GM11168 (cell line): ENCODE measurements around the gene MOB3B.

Experiments
- in situ Hi-C: fragments of 300-500 bp; cut with MboI; formaldehyde crosslinking; loops from one replicate; pipeline ENCODE4 v1.12.0; 2022; ENCODE audit warnings: low sequenced_read_pairs; ENCODE audit not compliant: unreplicated experiment

MOB3B gene

DNA sequence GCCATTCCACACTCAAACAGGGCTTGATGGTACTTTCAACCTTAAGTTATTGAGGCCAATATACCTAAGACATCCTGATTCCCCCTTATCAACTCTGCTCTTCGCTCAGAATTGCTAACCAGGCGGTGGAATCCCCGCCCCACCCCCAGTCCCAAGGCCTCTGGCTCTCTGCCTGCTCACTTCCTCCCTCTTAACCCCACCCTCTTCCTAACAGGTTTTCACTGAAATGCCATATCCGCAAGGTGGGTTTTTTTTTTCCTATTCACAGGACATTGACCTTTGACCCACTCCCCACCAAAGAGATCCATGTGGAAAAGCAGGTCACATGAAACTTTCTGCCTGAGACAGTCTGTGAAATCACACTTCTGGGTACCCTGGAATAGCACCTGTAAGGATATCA, 72.2 kb downstream of the MOB3B start:
- in situ Hi-C loops: no loop called here

DNA sequence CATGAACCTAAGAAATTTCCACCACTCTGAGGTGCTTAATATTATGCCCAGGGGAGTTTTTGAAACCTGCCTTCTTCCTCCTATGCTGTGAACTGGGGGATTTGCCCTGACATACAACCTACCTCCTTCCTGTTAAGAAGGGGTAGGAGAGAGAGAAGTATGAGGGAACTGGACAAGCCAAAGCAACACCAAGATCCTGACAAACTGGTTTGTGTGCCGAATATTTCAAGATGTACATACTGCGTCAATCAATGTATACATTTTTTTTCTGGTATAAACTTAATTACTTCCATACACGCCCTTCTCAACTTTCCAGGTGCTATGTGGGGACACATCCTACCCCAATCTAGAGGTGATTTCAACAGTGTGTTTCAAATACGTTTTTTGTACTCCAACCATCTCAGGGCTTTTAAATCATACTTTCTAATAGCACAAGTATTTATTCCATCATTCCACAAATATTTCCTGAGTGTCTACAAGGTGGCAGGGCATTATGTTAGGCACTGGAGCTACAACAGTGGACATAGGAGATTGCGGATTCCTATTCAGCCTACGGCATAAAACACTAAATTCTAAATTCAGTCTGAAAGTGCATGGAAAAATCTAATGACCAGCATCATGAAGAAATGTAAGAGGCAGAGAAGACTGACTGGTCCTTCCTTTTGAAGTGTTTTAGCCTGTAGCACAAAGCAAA, 75.6 kb downstream of the MOB3B start:
- in situ Hi-C loops: no loop called here

DNA sequence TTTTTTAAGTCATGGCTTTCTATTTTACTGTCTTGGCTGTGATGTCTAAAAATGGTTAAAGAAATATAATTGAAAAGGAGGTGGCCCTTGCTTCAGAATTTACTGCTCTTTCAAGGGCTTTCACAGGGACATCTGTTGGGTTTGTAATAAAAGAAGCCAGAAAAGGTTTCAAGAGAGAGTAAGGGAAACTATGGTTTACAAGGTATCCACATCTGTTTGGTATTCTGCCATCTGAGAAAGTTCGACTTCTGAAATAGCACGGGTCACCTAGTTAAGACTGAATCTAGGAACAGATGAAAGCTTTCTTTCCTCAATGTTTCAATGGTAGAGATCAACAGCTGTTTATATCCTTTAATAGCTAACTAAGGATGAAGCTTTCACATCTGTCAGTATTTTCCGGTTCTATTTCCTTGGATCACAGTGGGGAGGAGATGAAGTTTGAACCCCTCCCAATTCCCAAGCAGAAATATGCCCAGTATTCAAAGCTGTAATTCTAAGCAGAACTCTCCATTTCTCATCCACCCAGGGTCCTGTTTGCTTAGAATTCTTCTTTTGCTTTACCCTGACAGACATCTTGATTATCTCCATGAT, 78.3 kb downstream of the MOB3B start:
- in situ Hi-C loops: no loop called here

DNA sequence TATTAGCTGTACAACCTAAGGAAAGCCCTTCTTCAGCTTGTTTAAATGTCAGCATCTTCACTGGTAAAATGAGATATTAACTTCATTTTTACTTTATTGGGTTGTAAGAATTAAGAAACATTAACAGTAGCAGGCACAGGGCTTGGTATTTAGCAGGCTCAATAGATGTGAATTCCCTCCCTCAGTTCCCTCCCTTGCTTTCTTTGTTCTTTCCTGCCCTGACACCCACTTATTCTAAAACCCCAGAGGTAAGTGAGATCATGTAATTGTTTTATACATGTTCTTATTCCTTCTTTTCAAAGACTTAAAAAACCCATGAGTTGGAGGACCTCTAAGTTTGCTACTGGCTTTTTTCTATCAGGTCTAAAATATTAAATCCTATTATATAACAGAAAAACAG, 78.9 kb downstream of the MOB3B start:
- in situ Hi-C loops: no loop called here

DNA sequence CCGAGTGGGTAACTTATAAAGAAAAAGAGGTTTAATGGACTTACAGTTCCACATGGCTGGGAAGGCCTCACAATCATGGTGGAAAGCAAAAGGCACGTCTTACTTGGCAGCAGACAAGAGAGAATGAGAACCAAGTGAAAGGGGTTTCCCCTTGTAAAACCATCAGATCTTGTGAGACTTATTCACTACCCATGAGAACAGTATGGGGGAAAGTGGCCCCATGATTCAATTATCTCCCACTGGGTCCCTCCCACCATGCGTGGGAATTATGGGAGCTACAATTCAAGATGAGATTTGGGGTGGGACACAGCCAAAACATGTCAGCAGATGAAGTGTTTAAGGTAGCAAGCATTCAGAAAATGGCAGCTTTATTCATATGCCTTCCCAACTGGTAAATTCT, 81.3 kb downstream of the MOB3B start:
- in situ Hi-C loops: loop anchor here (10.0 kb wide), 1 partner anchor 76 kb away; the partner anchor contains the start of genes IFNK and MOB3B

DNA sequence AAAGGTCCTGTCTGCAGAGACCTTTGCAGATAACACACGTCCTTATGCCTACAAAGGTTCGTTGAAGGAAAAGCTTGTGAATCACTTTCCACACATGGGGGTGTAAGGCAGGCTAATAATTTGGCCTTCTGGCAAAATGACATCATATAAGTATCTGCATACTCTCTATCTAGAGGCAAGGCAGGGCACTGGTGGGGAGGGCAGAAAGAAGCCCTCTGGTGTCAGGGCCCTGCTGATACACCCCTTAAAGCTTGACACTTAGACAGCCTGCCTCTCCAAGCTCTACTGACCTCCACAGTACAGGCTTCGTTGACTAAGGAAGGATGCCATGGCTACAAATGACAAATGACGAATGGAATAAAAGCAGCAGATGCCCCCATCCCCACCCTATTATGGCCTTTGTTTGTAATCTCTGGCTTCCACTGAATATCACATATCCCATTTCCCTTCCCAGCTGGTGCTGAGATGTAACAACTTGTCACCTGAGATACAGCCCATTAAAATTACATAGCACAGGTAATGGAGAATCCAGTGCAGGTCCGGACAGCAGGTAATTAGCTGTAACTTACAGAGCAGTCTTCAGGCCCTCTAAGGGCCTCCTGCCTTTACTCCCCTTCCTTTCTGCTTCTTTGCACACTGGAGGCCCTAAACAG, 82.5 kb downstream of the MOB3B start:
- in situ Hi-C loops: loop anchor here (10.0 kb wide), 1 partner anchor 78 kb away; the partner anchor contains the start of genes IFNK and MOB3B

DNA sequence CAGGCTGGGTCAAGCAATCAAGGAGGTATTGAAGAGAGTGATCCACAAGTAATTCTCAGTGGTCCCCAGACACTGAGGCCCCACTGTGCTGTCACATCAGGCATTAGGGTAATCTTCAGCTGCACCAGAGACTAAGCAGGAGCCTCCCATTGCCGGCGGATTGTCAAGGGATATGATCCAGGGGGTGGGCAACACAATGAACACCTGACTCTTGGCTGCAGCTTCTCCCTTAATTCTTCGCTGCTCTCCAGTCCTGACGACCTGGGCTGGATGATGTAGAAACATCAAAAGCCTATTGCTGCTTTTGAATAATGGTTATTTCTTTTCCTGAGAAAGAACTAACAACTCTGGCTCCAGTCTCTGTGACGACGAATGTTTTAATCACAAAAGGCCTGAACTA, 83.9 kb downstream of the MOB3B start:
- in situ Hi-C loops: loop anchor here (10.0 kb wide), 1 partner anchor 79 kb away; the partner anchor contains the start of genes IFNK and MOB3B

DNA sequence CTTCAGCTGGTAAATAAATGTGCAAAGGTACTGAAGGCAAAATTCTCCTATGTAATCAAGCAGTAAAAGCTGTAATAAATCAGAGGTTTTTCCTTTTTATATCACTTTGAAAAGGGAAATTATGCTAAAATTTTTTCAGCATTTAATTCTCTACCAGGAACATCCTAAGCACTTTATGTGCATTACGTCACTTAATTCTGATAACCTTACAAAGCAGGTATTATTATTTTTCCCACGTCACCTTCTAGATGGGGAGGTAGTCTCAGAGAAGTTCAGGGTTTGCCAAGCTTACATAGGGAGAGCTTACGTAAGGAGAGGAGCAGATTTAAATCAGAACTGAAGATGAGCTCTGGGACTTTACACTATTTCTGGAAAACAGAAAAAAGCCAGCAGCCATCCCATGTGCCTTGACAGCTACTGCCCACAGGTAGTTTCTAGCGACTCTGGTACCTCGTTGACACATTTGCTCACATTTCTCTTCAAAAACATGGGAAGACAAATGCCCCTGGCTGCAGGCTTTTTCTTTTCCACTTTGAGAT, 84.5 kb downstream of the MOB3B start:
- in situ Hi-C loops: loop anchor here (10.0 kb wide), 1 partner anchor 80 kb away; the partner anchor contains the start of genes IFNK and MOB3B

DNA sequence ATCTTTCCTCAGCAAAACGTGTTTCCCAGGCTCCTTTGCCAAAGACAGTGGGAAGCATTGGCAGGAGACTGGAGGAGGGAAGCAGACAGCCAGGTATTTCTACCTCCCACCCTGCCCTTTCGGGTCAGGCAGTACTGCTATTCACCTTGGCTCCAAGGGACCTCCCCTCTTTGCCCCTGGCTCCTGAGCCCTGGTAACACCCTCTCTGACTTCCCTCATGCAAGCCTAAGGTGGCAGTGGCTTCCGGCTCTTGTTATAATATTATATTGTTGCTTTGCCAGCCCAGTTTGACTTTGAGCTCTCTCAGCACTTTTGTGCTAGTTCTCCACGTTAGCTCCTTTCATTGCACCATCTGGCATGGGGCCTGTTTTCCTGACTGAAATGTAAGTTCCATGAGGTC, 87.2 kb downstream of the MOB3B start:
- in situ Hi-C loops: loop anchor here (10.0 kb wide), 1 partner anchor 82 kb away; the partner anchor contains the start of genes IFNK and MOB3B

DNA sequence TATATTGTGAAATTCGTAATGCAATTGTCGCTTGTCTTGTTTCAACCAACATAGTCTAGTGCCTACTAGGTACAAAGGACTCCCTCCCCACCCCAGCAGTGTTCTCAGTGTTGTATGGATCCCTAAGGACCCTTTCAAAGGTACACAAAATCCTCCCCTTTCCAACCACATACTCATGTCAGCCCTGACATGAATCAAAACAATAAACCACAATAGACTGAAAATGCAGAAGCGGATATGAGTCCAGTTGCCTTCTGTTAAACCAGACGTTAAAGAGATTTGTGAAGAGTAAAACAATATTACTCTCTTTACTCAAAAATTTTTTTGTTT, 87.9 kb downstream of the MOB3B start:
- in situ Hi-C loops: loop anchor here (10.0 kb wide), 1 partner anchor 83 kb away; the partner anchor contains the start of genes IFNK and MOB3B

DNA sequence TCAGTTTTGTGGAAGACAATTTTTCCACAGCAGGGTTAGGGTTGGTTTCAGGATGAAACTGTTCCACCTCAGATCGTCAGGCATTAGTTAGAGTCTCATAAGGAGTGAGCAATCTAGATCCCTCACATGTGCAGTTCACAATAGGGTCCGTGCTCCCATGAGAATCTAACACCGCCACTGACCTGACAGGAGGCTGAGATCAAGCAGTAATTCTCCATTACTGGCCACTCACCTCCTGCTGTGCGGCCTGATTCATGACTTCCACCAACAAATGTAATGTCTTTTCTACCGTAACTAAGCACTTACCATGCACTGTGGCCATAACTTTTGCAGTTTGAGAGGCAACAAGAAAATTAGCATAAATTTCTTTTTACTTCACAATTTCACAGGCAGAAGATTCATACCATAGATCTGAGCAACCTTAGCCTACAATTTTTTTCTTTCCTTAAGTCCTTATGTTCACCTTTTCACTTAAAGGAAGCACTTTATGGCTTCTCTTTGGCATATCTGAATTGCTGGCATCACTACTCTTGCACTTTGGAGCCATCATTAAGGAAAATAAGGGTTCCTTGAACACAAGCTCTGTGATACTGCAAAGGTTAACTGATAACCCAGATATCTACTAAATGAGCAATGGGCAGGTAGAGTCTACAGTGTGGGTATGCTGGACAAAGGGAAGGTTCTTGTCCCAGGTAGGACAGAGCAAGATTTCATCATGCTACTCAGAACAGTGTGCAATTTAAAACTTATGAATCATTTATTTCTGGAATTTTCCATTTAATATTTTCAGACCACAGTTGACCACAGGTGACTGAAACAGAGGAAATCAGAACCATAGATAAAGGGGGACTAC, 88.5 kb downstream of the MOB3B start:
- in situ Hi-C loops: loop anchor here (10.0 kb wide), 1 partner anchor 84 kb away; the partner anchor contains the start of genes IFNK and MOB3B

DNA sequence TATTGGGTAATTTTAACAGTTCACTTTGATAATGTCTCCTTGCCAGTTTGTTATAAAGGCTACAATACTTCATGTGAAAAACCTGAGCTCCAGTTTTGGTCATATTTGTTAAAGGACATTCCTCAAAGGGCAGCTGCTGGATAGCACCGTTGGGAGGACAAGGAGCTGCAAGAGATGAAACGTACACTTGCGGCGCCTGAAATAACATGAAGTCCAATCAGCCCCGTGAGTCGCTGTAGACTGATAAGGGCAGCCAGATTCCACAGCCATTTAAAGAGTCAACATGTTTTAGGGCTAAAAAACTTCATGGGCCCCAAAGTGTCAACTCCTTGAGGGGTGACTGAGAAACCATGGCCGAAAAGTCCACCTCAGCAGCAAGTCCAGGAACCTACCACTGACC, 91.1 kb downstream of the MOB3B start:
- in situ Hi-C loops: no loop called here

DNA sequence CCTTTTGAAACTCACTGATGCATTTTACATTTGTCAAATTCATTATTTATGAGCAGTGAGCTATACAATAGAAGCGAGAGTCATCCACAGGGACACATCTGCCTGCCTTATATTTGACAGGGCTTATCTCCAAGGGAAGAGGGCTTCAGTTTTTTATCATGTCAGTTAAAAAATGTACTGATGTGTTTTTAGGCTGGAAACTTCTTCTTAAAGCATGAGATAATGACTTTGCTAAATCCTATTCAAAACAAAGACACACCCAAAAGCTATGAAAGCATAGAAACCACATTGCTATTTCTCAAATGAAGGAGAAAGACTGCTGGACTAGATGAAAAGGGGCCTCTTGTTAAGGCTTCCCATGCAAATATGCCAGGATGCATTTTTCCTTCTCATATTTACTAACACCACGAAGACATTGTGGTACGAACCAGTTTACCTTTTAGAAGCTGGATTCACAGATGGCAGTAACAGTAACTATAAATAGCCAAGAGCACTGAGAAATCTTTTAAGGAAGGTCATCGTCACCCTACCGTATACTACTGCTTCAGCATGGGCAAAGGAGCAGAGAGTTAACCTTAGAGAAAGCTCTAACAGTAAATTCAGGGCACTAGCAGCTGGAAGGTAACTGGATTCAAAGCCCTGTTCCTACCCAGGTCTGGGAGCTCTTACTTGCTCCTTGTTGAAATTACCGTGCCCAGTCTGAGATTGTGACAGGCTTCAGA, 91.8 kb downstream of the MOB3B start:
- in situ Hi-C loops: no loop called here

DNA sequence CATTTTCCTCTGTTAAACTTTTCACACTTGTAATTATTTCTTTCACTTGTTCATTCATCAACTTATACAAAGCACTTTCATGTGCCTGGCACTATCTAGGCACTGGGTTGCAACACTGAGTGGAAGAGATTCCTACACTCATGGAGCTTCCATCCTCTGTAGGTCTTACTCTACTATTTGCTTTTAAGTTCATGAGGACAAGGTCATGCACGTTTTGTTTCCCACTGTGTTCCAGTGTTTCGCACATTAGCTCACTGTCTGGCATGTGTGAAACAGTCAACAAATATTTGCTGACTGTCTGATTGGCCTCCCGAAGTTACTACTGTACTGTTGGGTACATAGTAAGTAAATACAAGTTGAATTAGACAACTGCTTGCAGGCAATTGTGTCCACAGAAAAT, 93.4 kb downstream of the MOB3B start:
- in situ Hi-C loops: no loop called here

DNA sequence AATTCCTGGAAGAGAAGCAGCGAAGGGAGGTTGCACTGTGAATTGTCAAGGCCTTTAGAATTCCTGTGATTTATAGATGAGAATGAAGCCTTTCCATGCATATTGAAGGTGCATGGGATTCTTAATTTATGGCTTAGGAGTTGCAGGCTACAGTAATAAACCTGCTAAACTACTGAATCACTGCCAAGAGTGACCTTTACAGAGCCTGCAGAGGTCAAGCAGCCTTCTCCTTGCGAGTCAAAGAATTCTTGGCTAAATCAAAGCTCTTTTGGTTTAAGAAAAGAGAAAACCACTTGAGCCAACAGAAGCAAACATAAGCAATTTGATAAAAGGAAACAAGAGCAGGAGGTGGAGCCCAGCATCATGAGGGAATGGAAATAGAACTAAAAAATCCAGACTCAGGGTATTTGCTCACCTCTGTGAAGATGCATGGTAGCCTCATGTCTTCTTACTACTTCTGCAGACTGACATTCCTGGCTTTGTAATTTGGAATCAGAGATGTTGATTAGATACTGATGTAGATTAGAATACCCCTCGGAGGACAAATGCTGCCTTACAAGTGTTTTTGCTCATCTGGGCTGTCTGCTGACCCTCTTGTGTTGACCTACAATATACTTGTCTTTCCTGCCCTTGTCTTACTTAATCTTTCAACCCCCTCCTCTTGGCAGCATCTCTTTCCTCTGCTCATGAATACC, 95.8 kb downstream of the MOB3B start:
- in situ Hi-C loops: no loop called here

DNA sequence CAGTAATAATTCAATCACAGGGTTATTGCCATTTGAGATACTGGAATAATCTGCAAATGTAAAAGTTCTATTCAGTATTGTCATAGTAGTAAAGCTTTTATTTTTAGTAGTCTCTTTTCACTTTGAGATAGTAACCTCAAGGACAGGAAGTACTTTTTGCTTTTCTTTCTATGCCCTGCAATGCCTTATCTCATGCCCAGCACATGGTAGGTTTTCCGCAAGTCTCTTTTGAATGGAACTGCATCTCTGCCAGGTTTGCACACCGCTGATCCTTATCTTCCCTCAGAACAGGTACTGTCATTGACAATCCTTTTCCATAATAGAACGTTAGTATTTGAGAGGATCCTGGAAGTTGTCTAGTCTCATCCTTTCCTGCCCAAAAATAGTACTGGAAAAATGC, 97.3 kb downstream of the MOB3B start:
- in situ Hi-C loops: no loop called here

DNA sequence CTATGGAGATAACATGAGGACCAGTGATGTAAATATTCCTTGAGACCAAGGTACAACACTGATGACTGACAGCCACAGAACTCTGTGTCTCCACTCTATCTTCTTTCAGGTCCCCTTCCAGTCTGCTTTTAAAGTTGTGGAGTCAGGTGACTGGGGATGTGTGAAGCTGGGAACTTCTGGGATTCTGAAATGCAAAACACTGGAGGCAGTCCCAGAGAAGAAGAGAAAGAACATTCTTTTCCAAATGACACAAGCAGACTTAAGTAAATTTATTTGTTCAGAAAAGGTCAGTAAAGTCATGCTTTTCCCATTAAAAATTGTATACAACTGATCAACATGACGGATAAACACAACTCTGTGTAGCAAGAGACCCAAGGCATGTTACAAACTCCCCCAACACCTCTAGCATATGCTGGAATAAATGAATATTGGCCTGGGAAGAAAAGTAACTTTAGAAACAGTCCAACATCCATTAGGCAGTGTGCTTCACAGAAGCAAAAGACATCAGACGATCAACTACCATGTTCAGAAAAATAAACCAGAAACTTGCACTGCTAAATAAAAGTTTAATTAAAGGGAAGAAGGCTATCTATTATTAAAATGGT, 98.0 kb downstream of the MOB3B start:
- in situ Hi-C loops: no loop called here

DNA sequence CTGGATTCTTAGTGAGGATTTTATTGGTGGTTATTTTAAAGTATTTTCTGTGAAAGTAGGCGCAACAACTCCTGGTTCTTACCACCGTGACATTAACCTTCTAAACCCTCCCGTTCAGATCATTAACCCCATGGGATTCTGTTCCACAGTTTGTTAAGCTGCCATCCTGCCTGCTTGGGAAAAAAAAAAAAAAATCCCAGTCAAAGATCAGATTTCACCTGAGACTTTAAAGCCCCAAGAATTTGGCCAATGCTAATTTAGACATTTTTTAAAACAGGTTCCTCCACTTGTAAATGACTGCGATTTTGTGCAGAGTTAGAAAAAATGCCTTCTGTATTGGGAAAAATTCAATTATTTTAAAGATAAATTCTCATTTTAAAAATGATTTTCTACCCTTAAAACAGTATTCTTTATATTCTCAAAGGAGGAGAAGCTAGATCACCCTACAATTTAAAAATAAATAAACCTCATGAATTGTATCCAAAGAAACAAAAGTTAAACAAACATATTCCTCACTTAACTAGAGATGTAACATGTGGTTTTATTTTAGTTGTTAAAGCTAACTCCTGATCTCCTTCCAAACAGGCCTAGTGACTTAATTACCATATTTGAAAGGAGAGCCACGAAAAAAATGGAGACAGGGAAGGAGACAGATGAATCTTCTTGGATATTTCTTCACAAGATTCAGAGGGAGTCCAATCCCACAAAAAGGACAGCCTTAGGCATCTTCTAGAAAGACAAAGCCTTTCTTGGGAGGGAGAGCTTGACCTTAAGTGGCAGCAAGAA, 98.7 kb downstream of the MOB3B start:
- in situ Hi-C loops: no loop called here
